LNCAP (cell line): ENCODE results near the gene GALNT18.

Experiments
- CTCF ChIP-seq: fragments of 450-650 bp; IDR thresholded peaks from 2 replicates; pipeline ENCODE4 v1.5.1; 2017; ENCODE audit warnings: mild to moderate bottlenecking

The GALNT18 gene

DNA sequence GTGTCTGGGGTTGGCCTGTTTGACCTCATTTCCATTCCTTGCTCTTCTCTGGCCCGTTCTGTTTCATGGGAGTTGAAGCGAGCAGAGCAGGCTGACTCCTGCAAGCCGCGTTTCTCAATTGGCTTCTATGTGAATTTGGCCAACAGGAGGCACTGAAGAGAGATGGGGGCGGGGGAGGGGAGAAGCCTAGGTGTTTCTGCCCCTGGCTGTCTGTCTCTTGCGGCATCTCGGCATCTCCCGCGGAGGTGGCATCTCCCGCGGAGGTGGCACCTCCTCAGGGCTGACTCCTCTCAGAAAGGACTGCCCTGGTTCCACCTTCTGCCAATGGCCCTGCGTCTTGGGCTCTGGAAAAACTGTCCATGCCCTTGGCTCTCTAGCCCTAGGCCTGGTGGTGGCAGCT, 143.1 kb downstream of the GALNT18 start:
- no peak for TF ChIP-seq CTCF

DNA sequence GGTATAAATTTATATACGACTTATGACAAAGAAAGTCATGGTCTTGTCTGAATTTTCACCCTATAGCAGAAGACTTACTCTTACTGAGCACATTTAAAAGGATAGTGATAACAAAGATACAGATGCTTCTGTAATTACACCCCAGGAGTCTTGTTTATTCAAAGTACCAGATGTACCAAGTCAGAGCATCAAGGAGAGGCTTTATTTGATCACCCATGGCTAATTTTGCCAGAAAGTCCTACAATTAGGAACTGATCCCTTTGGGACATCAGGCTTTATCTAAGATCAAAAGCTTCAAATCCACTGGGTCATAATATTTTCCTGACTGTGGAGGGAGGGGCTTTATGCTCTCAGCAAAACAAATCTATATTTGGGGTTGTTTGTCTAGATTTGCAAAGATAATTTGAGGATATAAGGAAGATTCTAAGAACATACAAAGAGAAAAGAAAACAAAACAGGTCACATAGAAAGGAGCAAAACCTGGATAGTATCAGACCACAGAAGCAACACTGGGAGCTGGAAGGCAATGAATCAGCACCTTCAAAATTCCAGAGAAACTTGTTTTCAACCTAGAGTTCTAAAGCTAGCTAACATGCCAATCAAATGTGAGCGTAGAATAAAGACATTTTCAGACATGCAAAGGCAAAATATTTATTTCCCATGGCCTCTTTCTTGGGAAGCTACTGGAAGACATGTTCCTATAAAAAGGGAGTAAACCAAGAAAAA, 143.9 kb downstream of the GALNT18 start:
- TF ChIP-seq CTCF: no peak

DNA sequence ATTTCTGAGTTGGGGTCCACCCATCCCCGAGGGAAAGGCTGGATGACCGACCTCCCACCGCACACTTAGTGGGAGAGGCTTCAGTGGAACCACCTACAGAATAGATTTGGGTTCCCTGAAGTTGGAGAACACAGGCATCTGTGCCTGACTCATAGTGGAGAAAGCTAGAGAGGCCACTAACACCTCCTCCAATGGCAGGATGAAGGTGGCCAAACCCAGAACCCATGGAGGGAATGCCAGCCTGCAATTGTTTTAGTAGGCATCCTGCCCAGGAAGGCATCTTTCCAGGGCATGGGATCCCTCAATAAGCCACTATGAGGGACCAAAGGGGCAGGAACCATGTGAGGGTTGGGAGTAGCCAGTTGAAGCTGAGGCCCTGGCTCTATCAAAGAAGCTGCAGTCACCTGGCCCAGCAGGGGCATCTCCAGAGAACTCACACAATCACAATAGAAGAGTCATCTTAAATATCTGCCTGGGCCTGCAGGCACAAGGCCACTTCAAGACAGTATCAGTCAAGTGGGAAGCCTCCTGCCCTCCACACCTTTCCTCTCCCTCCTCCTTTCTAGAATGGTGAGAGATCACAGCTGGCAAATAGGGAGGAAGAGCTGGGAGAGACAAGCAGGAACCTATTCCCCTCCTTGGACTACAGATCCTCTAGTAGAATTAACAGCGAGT, 144.7 kb downstream of the GALNT18 start:
- TF ChIP-seq CTCF: no peak

- TF ChIP-seq CTCF: no peak
Observed at GRCh38 chr11:11476499-11476898, 145.3 kb downstream of the GALNT18 start.

DNA sequence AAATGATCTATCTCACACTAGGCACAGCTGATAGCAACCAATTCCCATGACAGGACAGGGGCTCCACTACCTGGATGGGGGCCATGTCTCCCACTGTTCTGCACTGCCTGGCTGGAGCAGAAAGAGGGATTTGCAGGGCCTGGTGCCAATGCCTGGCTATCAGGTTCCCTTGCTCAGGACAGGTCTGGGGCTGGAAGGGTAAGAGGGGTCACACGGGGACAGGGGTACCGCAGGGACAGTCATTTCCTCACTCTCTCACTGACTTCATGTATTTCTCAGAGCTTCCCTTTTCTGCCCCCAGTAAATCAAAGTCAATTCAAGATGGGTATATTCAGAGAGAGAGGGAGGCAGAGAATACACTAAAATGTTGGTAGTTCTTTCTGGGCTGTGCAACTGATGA, 149.7 kb downstream of the GALNT18 start:
- TF ChIP-seq CTCF: no peak

GRCh38 chr11:11471201-11471600, 150.6 kb downstream of the GALNT18 start:
- TF ChIP-seq CTCF: no peak

DNA sequence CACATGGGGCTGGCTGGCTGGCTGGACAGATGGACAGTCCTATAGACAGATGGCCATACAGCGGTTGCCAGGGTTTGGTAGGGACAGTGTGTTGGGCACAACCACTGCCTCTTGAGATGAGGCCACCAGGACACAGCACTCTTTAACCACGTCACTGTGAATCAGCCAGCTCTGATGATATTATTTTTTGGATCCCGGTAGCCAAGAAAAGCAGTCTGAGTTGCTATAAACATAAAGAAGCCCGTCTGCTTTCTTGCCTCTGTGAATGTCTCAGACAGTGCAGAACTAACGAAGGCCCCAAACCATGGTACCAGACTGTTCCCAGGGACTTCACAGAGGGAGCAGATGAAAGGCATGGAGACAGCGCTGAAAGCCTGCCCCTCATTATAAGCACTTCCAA, 152.9 kb downstream of the GALNT18 start:
- no peak for TF ChIP-seq CTCF
